ENCODE data around the gene ZNF415. TPM values are rescaled to one million over a fixed set of nuclear protein-coding genes. Genes with fewer than 3 reads are reported as not detected.
A peak's percentile ranks its signal among the peaks of the same experiment; 100 is the strongest.
"Not testable (repeated sequence)": the region's sequence is repeated elsewhere in the genome, so short reads cannot be mapped to it uniquely, and the experiment has no call there.

Gene ZNF415
- total and polyA plus RNA-seq, 5 donors from 2014 or later = 0.49 to 3.4 (median 1.1) TPM; not detected in 2

DNA sequence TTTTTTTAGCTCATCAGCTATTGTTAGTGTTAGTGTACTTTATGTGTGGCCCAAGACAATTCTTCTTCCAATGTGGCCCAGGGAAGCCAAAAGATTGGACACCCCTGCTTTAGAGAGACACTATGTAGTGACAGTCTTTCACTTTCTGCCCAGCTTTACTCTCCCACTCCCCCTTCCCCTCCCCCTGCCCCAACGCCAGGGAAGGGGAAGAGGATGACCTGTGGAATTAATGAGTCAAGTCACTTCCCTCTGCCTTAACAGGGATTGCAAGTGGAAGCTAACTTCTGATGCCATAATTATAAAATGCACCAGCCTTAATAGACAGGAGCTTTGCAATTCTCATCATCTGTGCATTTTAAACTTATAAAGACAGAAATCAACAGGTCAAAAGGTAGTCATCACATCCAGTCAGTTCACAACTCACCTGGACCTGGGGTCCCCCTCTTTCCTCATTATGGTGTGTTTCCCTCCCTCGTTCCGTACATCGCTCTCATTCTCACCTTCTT is 1.6 kb downstream of the ZNF415 start:
- no peaks in the 10 kb centered on the region for H3K27me3 Mint-ChIP-seq
- H3K27ac Mint-ChIP-seq = no peak overlapping the region
- peaks cover 3 to 36% (median 14%) of the 10 kb centered on the region in 7 donors for H3K9me3 Mint-ChIP-seq

DNA sequence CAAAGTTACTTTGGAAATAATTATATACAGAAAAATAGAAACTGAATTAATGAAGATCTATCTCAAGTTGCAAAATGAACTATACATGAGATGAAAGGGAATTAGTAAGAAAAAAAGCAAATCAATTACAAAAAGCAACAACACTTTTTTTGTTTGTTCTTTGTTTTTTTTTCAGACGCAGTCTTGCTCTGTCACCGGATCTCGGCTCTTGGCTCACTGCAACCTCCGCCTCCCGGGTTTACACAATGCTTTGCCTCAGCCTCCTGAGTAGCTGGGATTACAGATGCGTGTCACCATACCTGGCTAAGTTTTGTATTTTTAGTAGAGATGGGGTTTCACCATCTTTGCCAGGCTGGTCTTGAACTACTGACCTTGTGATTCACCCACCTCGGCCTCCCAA is 2.2 kb downstream of the ZNF415 start:
- H3K4me1 Mint-ChIP-seq = peaks cover 0 to 29% (median 2%) of the 10 kb centered on the region in 4 donors
- Histone ChIP-seq H3K4me3 (ENCODE audit: low read depth, low read length) (no peak overlapping the region), H3K36me3 (ENCODE audit: control insufficient read depth, insufficient read depth, low read length) (no peaks in the 10 kb centered on the region), H3K27ac (ENCODE audit: insufficient read depth, low read length, poor library complexity, severe bottlenecking) (no peak overlapping the region), H3K9me3 (ENCODE audit: control insufficient read depth in 2 of 2, low read length in 2 of 2) (peaks cover 21 to 30% of the 10 kb centered on the region in 2 experiments), H3K27me3 (ENCODE audit: control insufficient read depth, insufficient read depth, low read length) (no peaks in the 10 kb centered on the region), H3K4me1 (ENCODE audit: control insufficient read depth, insufficient read depth, low read length, poor library complexity, severe bottlenecking) (no peaks in the 10 kb centered on the region)
- no peaks in the 10 kb centered on the region for H3K27me3 Mint-ChIP-seq
- ATAC-seq (ENCODE audit: low read depth in 2 of 2) = no peak
- H3K4me3 Mint-ChIP-seq = peak overlapping the region in 2 of 4 donors; percentile 9 to 56
- peaks cover 22% of the 10 kb centered on the region for H3K36me3 Mint-ChIP-seq
- H3K9me3 Mint-ChIP-seq = peaks cover 0 to 33% (median 14%) of the 10 kb centered on the region in 7 donors
- DNase-seq = no peak
- H3K27ac Mint-ChIP-seq = no peak overlapping the region

More for the DNA sequence above, 1.6 kb downstream of the ZNF415 start:
- peaks cover 22% of the 10 kb centered on the region for H3K36me3 Mint-ChIP-seq
- no peaks in the 10 kb centered on the region for H3K27me3 ChIP-seq (ENCODE audit: control insufficient read depth, insufficient read depth, low read length)
- H3K27ac ChIP-seq (ENCODE audit: insufficient read depth, low read length, poor library complexity, severe bottlenecking) = no peak overlapping the region
- peak overlapping the region in 2 of 4 donors; percentile 5 to 89 for H3K4me3 Mint-ChIP-seq
- ATAC-seq (ENCODE audit: low read depth in 2 of 2) (no peak), DNase-seq (no peak)
- H3K4me3 ChIP-seq (ENCODE audit: low read depth, low read length) = no peak overlapping the region
- no peaks in the 10 kb centered on the region for H3K4me1 ChIP-seq (ENCODE audit: control insufficient read depth, insufficient read depth, low read length, poor library complexity, severe bottlenecking)
- H3K4me1 Mint-ChIP-seq = peaks cover 0 to 29% (median 2%) of the 10 kb centered on the region in 4 donors
- no peaks in the 10 kb centered on the region for H3K36me3 ChIP-seq (ENCODE audit: control insufficient read depth, insufficient read depth, low read length)
- peaks cover 25 to 30% of the 10 kb centered on the region in 2 experiments for H3K9me3 ChIP-seq (ENCODE audit: control insufficient read depth in 2 of 2, low read length in 2 of 2)

DNA sequence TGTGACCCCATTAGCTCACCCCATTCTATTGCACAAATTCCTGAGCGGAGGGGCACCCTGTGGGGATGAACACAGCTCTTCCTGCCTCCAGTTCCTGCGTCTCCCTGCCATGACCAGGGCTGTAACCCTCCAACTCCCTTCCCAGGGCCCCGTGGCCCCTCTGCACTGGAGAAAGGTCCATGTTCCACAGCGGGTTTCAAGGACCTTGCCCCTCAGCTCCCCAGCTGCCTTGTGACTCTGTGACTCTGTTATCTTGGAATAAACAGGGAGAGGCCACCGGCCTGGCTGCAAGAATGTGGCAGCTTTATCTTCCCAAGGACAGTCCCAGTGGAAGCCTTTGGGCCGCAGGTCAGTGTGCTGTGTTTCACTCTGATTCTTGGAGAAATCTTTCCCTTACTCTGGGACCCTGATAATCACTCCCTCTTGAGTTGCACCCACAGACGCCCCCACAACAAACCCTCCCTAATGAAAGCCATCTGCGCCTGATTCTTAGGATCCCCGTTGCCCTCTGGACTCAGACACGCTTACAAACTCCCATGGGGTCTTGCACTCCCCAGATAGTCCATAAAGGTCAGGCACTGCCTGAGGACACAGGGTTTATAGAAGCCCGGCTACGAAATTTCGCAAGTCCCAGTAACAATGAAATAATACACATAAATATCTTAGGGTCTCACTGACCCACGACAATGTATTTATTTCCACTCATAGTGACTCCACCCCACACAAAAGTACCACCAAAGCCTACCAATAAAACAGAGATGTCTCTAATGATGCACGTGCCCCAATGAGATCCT is 5.8 kb downstream of the ZNF415 start:
- H3K9me3 Mint-ChIP-seq = peaks cover 0 to 42% (median 12%) of the 10 kb centered on the region in 7 donors
- not testable (repeated sequence) for DNase-seq; H3K4me1 ChIP-seq (ENCODE audit: control insufficient read depth, insufficient read depth, low read length, poor library complexity, severe bottlenecking); H3K27ac Mint-ChIP-seq; H3K4me3 ChIP-seq (ENCODE audit: low read depth, low read length); H3K4me3 Mint-ChIP-seq; H3K27me3 ChIP-seq (ENCODE audit: control insufficient read depth, insufficient read depth, low read length); H3K36me3 ChIP-seq (ENCODE audit: control insufficient read depth, insufficient read depth, low read length); H3K27me3 Mint-ChIP-seq; H3K27ac ChIP-seq (ENCODE audit: insufficient read depth, low read length, poor library complexity, severe bottlenecking); H3K9me3 ChIP-seq (ENCODE audit: control insufficient read depth in 2 of 2, low read length in 2 of 2); ATAC-seq (ENCODE audit: low read depth in 2 of 2)
- peaks cover 22% of the 10 kb centered on the region for H3K36me3 Mint-ChIP-seq
- peaks cover 0 to 22% (median under 1%) of the 10 kb centered on the region in 4 donors for H3K4me1 Mint-ChIP-seq

DNA sequence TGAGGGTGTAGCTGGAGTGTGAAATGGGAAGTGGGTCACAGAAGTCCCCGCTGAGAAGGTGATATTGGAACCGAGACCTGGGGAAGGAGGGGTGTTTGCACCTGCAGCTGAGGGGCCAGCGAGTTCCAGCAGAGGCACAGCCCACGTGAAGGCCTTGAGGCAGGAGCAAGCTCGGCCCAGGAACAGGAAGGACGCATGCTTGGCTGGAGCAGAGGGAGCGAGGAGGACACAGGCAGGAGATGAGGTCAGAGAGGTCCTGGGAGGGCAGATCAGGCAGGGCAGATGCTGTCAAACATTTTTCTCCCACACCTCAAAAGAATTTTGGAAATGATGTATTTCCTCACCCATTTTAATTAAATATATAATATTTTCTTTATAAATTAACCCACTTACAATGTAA is 9.3 kb downstream of the ZNF415 start:
- ATAC-seq (ENCODE audit: low read depth in 2 of 2) = no peak
- H3K27ac ChIP-seq (ENCODE audit: insufficient read depth, low read length, poor library complexity, severe bottlenecking) = no peak overlapping the region
- Mint-ChIP-seq H3K4me1 (peaks cover 0 to 6% (median 0%) of the 10 kb centered on the region in 4 donors), H3K36me3 (peaks cover 24% of the 10 kb centered on the region), H3K4me3 (no peak overlapping the region), H3K9me3 (peaks cover 0 to 33% (median 15%) of the 10 kb centered on the region in 7 donors), H3K27me3 (no peaks in the 10 kb centered on the region), H3K27ac (no peak overlapping the region)
- H3K4me1 ChIP-seq (ENCODE audit: control insufficient read depth, insufficient read depth, low read length, poor library complexity, severe bottlenecking) = no peaks in the 10 kb centered on the region
- no peaks in the 10 kb centered on the region for H3K36me3 ChIP-seq (ENCODE audit: control insufficient read depth, insufficient read depth, low read length)
- DNase-seq = no peak
- no peak overlapping the region for H3K4me3 ChIP-seq (ENCODE audit: low read depth, low read length)
- no peaks in the 10 kb centered on the region for H3K27me3 ChIP-seq (ENCODE audit: control insufficient read depth, insufficient read depth, low read length)
- H3K9me3 ChIP-seq (ENCODE audit: control insufficient read depth in 2 of 2, low read length in 2 of 2) = peaks cover 2 to 4% of the 10 kb centered on the region in 2 experiments

DNA sequence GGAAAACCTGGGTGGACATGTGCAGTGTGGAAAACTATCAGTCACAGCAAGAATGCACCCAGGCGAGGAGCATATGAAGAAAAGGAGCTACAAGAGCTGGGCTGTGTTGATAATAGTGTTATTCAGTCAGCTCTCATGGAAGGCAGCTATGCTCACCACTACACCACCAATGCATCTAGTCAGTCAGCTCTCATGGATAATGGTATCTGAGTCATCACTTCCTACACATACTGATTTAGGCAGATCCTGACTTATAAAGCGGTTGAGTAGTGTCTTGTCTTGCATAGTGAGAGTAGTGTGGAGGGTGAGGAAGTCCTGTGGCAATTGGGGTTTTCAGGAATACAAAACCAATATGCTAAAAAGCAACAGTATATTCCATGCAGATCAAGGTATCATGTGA is 20.4 kb downstream of the ZNF415 start:
- no peaks in the 10 kb centered on the region for H3K4me1 ChIP-seq (ENCODE audit: control insufficient read depth, insufficient read depth, low read length, poor library complexity, severe bottlenecking)
- no peaks in the 10 kb centered on the region for H3K36me3 ChIP-seq (ENCODE audit: control insufficient read depth, insufficient read depth, low read length)
- no peak overlapping the region for H3K4me3 Mint-ChIP-seq
- H3K27me3 Mint-ChIP-seq = no peaks in the 10 kb centered on the region
- no peaks in the 10 kb centered on the region for H3K4me1 Mint-ChIP-seq
- peaks cover 34 to 49% of the 10 kb centered on the region in 2 experiments for H3K9me3 ChIP-seq (ENCODE audit: control insufficient read depth in 2 of 2, low read length in 2 of 2)
- H3K4me3 ChIP-seq (ENCODE audit: low read depth, low read length) = no peak overlapping the region
- peaks cover 49% of the 10 kb centered on the region for H3K36me3 Mint-ChIP-seq
- ATAC-seq (ENCODE audit: low read depth in 2 of 2) (no peak), DNase-seq (no peak)
- no peak overlapping the region for H3K27ac Mint-ChIP-seq
- peaks cover 0 to 62% (median 33%) of the 10 kb centered on the region in 7 donors for H3K9me3 Mint-ChIP-seq
- no peaks in the 10 kb centered on the region for H3K27me3 ChIP-seq (ENCODE audit: control insufficient read depth, insufficient read depth, low read length)
- H3K27ac ChIP-seq (ENCODE audit: insufficient read depth, low read length, poor library complexity, severe bottlenecking) = no peak overlapping the region

DNA sequence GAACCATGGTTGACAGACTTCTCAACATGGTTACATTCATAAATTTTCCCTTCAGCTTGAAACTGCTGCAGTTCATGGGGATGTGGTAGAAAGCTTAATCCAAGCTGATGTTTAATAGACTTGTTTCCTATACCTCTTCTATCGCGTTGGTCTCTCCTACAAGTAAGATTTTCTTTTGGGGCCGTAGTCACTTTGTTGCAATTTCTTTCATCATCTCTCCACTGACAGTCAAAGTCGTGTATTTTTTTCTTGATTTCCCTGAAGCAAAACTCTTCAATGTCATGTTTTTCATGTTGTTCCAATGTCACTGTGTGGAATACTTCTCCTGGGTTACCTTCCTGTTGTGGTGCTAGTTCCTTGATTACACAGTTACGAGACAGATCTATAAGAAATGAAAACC is 23.2 kb downstream of the ZNF415 start:
- H3K9me3 Mint-ChIP-seq = peaks cover 0 to 44% (median 22%) of the 10 kb centered on the region in 7 donors
- Histone ChIP-seq H3K27ac (ENCODE audit: insufficient read depth, low read length, poor library complexity, severe bottlenecking) (no peak overlapping the region), H3K9me3 (ENCODE audit: control insufficient read depth in 2 of 2, low read length in 2 of 2) (peaks cover 24 to 36% of the 10 kb centered on the region in 2 experiments), H3K36me3 (ENCODE audit: control insufficient read depth, insufficient read depth, low read length) (no peaks in the 10 kb centered on the region), H3K27me3 (ENCODE audit: control insufficient read depth, insufficient read depth, low read length) (no peaks in the 10 kb centered on the region), H3K4me1 (ENCODE audit: control insufficient read depth, insufficient read depth, low read length, poor library complexity, severe bottlenecking) (no peaks in the 10 kb centered on the region), H3K4me3 (ENCODE audit: low read depth, low read length) (no peak overlapping the region)
- H3K4me1 Mint-ChIP-seq = peaks cover 0 to 2% (median 0%) of the 10 kb centered on the region in 4 donors
- H3K27ac Mint-ChIP-seq = no peak overlapping the region
- no peak for DNase-seq
- no peaks in the 10 kb centered on the region for H3K27me3 Mint-ChIP-seq
- no peak overlapping the region for H3K4me3 Mint-ChIP-seq
- ATAC-seq (ENCODE audit: low read depth in 2 of 2) = no peak
- peaks cover 26% of the 10 kb centered on the region for H3K36me3 Mint-ChIP-seq

DNA sequence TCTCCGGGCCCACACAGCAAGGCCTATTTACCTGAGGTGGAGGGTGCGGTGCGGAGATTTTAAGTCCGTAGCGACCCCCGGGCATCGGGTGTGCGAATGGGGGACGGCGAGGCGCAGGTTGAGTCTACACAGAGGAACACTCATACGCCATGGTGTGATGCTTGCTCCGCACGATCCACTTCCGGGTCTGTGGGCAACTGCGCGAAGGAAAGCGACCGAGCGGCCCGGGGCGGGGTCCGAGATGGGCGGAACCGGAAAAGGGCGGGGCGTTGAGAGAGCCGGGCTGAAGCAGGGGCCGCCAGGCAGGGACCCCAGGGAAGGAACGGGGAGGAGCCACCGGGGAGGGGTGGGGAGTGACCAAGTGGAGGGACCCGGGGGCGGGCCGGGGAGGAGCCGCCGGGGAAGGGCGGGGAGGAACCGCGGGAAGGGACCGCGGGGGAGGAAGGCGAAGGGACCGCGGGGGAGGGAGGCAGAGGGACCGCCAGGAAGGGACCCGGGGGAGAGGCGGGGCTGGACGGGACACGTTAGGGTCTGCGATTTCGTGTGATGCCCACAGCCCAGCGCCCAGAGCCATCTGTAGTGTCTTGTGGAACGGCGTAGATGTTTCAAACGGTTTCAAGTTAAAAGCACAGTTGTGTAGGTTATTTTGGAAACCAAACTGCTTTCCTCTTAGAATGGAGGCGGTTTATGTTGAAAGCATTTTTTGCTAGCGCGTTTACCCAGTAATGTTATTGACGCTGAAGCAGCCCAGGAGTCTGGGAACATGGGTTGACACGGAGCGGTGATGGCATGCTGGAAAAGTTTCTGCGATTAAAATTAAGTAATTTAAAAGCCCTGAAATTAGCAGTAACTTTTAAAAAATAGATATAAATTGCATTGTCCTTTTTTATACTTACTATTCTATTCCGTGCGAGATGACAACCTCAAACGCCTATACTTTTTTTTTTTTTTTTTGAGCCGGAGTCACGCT is 29.2 kb downstream of the ZNF415 start, which contains the start of gene ZNF160:
TSS of gene ZNF160 (minus strand) at position 189 of the 970 bp plus-strand sequence. CDS start 17,146 bp downstream, outside the sequence.
- Mint-ChIP-seq H3K4me1 (peaks cover 10 to 46% (median 26%) of the 10 kb centered on the region in 4 donors), H3K27me3 (no peaks in the 10 kb centered on the region), H3K27ac (peak within 1 kb of the TSS; percentile 90 to 99 (median 98)), H3K9me3 (peaks cover 0 to 18% (median 9%) of the 10 kb centered on the region in 7 donors), H3K36me3 (peaks cover 18% of the 10 kb centered on the region), H3K4me3 (peak within 1 kb of the TSS; percentile 95 to 98 (median 97))
- Histone ChIP-seq H3K4me3 (ENCODE audit: low read depth, low read length) (peak within 1 kb of the TSS; percentile 87), H3K36me3 (ENCODE audit: control insufficient read depth, insufficient read depth, low read length) (peaks cover 9% of the 10 kb centered on the region), H3K27ac (ENCODE audit: insufficient read depth, low read length, poor library complexity, severe bottlenecking) (peak within 1 kb of the TSS; percentile 87), H3K9me3 (ENCODE audit: control insufficient read depth in 2 of 2, low read length in 2 of 2) (peaks cover under 1 to 12% of the 10 kb centered on the region in 2 experiments), H3K27me3 (ENCODE audit: control insufficient read depth, insufficient read depth, low read length) (no peaks in the 10 kb centered on the region), H3K4me1 (ENCODE audit: control insufficient read depth, insufficient read depth, low read length, poor library complexity, severe bottlenecking) (peaks cover 22% of the 10 kb centered on the region)
- DNase-seq (peak; percentile 94 to 98 (median 95)), ATAC-seq (ENCODE audit: low read depth in 2 of 2) (peak; percentile 94 to 95)

Measured in CD4-positive, CD25-positive, alpha-beta regulatory T cell (primary cell).